ENCODE data around the gene ZBTB22.

ZBTB22 gene

GRCh38 chr6:33273129-33273923, 44.2 kb downstream of the ZBTB22 start:
- Histone ChIP-seq H3K36me3 (ENCODE audit: insufficient read depth) (peaks cover 29% of the 10 kb centered on the region; the same call in 1 of the 2 replicates), H3K4me1 (ENCODE audit: low read depth, poor library complexity, severe bottlenecking) (peaks cover 27% of the 10 kb centered on the region), H4K20me1 (ENCODE audit: insufficient read depth) (peaks cover 16% of the 10 kb centered on the region; the same call in 1 of the 2 replicates), H3K4me3 (IDR thresholded peaks at IDR 0.05; ENCODE audit: insufficient read depth, low read depth, low read length) (no peak overlapping the region), H2AFZ (ENCODE audit: low read depth) (no peak overlapping the region), H3K27me3 (ENCODE audit: insufficient read depth, low read depth) (no peaks in the 10 kb centered on the region), H3K4me2 (peak overlapping the region; percentile 66), H3K79me2 (ENCODE audit: insufficient read depth, low read depth) (peaks cover 42% of the 10 kb centered on the region), H3K9ac (peak overlapping the region; percentile 91; the same call in 1 of the 2 replicates), H3K27ac (peak overlapping the region; percentile 85)
- no peak for TF ChIP-seq CTCF (conservative IDR thresholded peaks at IDR 0.05; ENCODE audit: low read depth, low read length)

GRCh38 chr6:33272275-33273128, 45.0 kb downstream of the ZBTB22 start:
- Histone ChIP-seq H2AFZ (ENCODE audit: low read depth) (peak overlapping the region; percentile 89; the same call in 1 of the 2 replicates), H3K9ac (peak overlapping the region; percentile 91), H3K27me3 (ENCODE audit: insufficient read depth, low read depth) (no peaks in the 10 kb centered on the region), H3K27ac (peak overlapping the region; percentile 85), H3K36me3 (ENCODE audit: insufficient read depth) (peaks cover 29% of the 10 kb centered on the region; the same call in 1 of the 2 replicates), H3K4me3 (IDR thresholded peaks at IDR 0.05; ENCODE audit: insufficient read depth, low read depth, low read length) (peak overlapping the region; percentile 2), H3K79me2 (ENCODE audit: insufficient read depth, low read depth) (peaks cover 42% of the 10 kb centered on the region), H3K4me2 (peak overlapping the region; percentile 66), H4K20me1 (ENCODE audit: insufficient read depth) (peaks cover 16% of the 10 kb centered on the region; the same call in 1 of the 2 replicates), H3K4me1 (ENCODE audit: low read depth, poor library complexity, severe bottlenecking) (peaks cover 27% of the 10 kb centered on the region)
- TF ChIP-seq CTCF (conservative IDR thresholded peaks at IDR 0.05; ENCODE audit: low read depth, low read length): no peak

GRCh38 chr6:33271468-33272274, 45.9 kb downstream of the ZBTB22 start, which contains the start of the genes RPS18 and VPS52:
Gene RPS18, plus strand, starts transcription at chr6:33272075. Its CDS starts 45 bp downstream, at chr6:33272120.
Gene VPS52, minus strand, starts transcription at chr6:33271876. Its CDS starts 201 bp downstream, at chr6:33271675.
- Histone ChIP-seq H4K20me1 (ENCODE audit: insufficient read depth) (peaks cover 16% of the 10 kb centered on the region; the same call in 1 of the 2 replicates), H3K27me3 (ENCODE audit: insufficient read depth, low read depth) (no peaks in the 10 kb centered on the region), H3K27ac (peak within 1 kb of the TSS; percentile 85), H3K36me3 (ENCODE audit: insufficient read depth) (peaks cover 29% of the 10 kb centered on the region; the same call in 1 of the 2 replicates), H3K9ac (peak within 1 kb of the TSS; percentile 91), H3K79me2 (ENCODE audit: insufficient read depth, low read depth) (peaks cover 42% of the 10 kb centered on the region), H2AFZ (ENCODE audit: low read depth) (peak within 1 kb of the TSS; percentile 89), H3K4me3 (IDR thresholded peaks at IDR 0.05; ENCODE audit: insufficient read depth, low read depth, low read length) (peak within 1 kb of the TSS; percentile 11), H3K4me1 (ENCODE audit: low read depth, poor library complexity, severe bottlenecking) (peaks cover 27% of the 10 kb centered on the region), H3K4me2 (peak within 1 kb of the TSS; percentile 66)
- no peak for TF ChIP-seq CTCF (conservative IDR thresholded peaks at IDR 0.05; ENCODE audit: low read depth, low read length)

- Histone ChIP-seq H3K9ac (peak overlapping the region; percentile 91), H3K79me2 (ENCODE audit: insufficient read depth, low read depth) (peaks cover 42% of the 10 kb centered on the region), H3K27ac (peak overlapping the region; percentile 85), H4K20me1 (ENCODE audit: insufficient read depth) (peaks cover 16% of the 10 kb centered on the region; the same call in 1 of the 2 replicates), H3K36me3 (ENCODE audit: insufficient read depth) (peaks cover 31% of the 10 kb centered on the region; the same call in 1 of the 2 replicates), H3K4me1 (ENCODE audit: low read depth, poor library complexity, severe bottlenecking) (peaks cover 27% of the 10 kb centered on the region), H3K4me3 (IDR thresholded peaks at IDR 0.05; ENCODE audit: insufficient read depth, low read depth, low read length) (peak overlapping the region; percentile 11), H3K27me3 (ENCODE audit: insufficient read depth, low read depth) (no peaks in the 10 kb centered on the region), H3K4me2 (peak overlapping the region; percentile 52; the same call in 1 of the 2 replicates), H2AFZ (ENCODE audit: low read depth) (peak overlapping the region; percentile 89)
- no peak for TF ChIP-seq CTCF (conservative IDR thresholded peaks at IDR 0.05; ENCODE audit: low read depth, low read length)
Observed at GRCh38 chr6:33271117-33271467, 46.5 kb downstream of the ZBTB22 start.

Data from KMS-11 (cell line).